ENCODE data around the gene EPAS1.

Gene EPAS1

DNA sequence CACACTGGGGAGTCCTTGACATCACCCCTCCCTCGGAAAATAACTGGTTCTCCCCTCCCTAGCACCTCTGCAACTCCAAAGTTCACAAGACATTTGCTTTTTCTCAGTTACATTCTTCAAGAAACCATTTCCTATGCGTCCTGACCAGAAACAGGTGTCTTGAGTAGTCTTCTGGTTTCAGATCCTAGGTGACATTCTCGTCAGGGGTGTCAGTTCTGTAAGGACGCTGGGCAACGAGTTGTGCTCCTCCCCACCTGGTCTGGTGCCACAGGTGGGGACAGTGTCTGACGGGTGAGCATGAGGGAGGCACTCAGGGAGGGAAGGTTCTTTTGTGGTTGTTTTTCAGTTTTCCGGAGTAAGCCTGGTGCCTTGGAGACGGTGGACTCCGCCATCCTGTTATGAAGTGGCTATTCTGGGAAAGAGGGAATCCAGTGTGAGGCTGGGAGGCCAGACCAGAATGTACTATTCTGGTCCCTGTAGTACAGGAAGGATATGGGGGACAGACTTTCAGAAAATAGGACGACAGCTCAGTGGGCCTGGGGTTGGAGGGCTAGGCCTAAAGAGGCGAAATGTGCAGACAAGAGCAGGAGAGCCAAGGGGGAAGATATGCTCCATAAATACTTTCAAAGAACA, 50.6 kb downstream of the EPAS1 start:
- TF ChIP-seq, protein P1, sequence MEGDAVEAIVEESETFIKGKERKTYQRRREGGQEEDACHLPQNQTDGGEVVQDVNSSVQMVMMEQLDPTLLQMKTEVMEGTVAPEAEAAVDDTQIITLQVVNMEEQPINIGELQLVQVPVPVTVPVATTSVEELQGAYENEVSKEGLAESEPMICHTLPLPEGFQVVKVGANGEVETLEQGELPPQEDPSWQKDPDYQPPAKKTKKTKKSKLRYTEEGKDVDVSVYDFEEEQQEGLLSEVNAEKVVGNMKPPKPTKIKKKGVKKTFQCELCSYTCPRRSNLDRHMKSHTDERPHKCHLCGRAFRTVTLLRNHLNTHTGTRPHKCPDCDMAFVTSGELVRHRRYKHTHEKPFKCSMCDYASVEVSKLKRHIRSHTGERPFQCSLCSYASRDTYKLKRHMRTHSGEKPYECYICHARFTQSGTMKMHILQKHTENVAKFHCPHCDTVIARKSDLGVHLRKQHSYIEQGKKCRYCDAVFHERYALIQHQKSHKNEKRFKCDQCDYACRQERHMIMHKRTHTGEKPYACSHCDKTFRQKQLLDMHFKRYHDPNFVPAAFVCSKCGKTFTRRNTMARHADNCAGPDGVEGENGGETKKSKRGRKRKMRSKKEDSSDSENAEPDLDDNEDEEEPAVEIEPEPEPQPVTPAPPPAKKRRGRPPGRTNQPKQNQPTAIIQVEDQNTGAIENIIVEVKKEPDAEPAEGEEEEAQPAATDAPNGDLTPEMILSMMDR (IDR thresholded peaks at IDR 0.05) = no peak
- DNase-seq = no peak
- Histone ChIP-seq H3K27ac (peak overlapping the region; percentile 21 to 36), H3K36me3 (peaks cover 18 to 56% (median 53%) of the 10 kb centered on the region in 3 donors), H3K9me3 (no peaks in the 10 kb centered on the region), H3K4me3 (no peak overlapping the region), H3K4me1 (peaks cover 0 to 84% (median 58%) of the 10 kb centered on the region in 4 donors), H3K27me3 (no peaks in the 10 kb centered on the region)
- intact Hi-C loops (cut with DNase I; ENCODE audit: low total_unique reads) = no loop called here

DNA sequence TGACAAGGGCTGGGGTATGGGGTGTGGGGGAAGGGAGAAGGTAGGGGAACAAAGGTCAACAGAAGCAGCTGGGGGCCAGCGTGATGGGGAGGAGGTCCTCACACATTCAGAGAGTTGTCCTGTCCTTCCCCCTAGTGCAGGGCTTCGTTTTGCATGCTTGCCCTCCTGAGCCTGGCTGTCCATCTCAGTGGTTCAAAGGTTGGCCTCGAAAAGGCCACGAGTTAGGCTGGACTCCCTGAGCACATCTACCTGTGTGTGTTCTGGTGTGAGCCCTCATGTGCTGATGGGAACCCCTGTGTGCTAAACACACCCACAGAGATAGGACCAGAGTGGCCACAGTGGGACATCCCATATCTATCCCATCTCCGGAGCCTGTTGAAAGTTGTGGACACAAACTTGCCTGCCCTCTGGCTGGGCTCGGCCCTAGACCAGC, 51.9 kb downstream of the EPAS1 start:
- Histone ChIP-seq H3K27me3 (no peaks in the 10 kb centered on the region), H3K9me3 (no peaks in the 10 kb centered on the region), H3K4me1 (peaks cover 0 to 84% (median 53%) of the 10 kb centered on the region in 4 donors), H3K4me3 (no peak overlapping the region), H3K27ac (peak overlapping the region in 1 of 2 donors; percentile 5), H3K36me3 (peaks cover 18 to 63% (median 53%) of the 10 kb centered on the region in 3 donors)
- DNase-seq = no peak
- intact Hi-C loops (cut with DNase I; ENCODE audit: low total_unique reads) = no loop called here
- TF ChIP-seq, protein P1 (IDR thresholded peaks at IDR 0.05) = no peak

DNA sequence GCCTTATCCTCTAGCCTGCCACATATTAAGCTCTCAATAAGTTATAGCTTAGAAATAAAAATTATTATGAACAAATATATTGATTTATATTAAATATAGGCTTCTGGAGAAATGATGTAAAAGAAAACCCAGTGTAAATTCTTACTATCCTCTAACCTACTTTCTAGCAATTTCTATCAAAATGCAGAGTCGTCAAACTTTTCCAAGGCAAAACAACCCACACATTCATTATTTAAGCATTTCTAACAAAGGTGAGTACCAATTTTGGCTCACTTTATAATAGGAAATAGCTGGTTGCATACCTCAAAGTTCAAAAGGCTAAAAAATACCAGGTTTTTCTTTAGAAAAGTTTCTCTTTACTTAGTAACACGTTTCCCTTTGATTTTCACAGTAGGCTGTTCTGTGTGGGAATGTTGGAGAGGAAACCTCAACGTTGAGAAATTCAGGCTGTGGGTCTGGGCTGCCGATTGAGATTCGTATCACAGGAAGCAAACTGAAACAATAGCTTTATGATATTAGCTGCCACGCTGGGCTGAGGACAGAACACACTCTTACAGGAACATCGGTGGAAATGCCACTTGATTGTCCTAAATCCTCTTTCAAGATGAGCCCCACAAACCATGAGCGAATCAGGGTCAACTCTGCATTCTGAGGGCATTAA, 53.0 kb downstream of the EPAS1 start:
- TF ChIP-seq, protein P1 (IDR thresholded peaks at IDR 0.05) = no peak
- no peak overlapping the region for H3K4me3 ChIP-seq
- intact Hi-C loops (cut with DNase I; ENCODE audit: low total_unique reads) = loop anchor here (5.0 kb wide), 1 partner anchor 53 kb away; the partner anchor contains the start of gene EPAS1
- peaks cover 18 to 70% (median 60%) of the 10 kb centered on the region in 3 donors for H3K36me3 ChIP-seq
- H3K27me3 ChIP-seq = no peaks in the 10 kb centered on the region
- H3K27ac ChIP-seq = no peak overlapping the region
- no peak for DNase-seq
- peaks cover 0 to 82% (median 43%) of the 10 kb centered on the region in 4 donors for H3K4me1 ChIP-seq
- H3K9me3 ChIP-seq = no peaks in the 10 kb centered on the region

DNA sequence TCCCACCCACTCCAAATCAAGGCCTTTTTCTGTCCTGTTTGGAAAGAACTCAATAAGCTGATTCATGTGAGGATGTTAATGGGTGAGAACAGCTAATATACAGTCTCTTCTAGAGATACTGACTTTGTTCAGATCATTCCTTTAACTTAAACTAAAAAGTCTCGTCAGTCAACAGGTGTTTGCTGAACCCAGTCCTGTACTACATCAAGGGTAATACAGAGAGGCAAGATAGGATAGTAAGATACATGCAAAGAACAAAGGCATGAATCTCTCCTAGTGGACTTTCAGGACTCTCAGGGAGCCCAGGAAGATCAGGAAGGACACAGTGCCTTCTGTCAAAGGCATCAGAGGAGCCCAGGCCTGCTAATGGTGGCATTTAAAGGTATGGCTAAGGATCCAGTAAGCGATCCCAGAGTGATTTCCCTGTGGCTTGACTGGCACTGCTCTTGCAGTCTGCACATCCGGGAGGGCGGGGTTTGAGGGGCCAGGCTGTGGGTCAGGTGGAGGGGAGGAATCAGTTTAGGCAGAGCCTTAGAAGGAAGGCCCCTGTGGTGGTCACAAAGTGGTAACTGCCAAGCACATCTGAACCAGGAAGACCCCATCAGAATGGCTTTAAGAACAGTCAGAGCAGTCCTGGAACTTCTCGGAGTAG, 54.0 kb downstream of the EPAS1 start:
- Histone ChIP-seq H3K27ac (peak overlapping the region in 1 of 2 donors; percentile 37), H3K27me3 (no peaks in the 10 kb centered on the region), H3K4me1 (peaks cover 0 to 71% (median 33%) of the 10 kb centered on the region in 4 donors), H3K4me3 (no peak overlapping the region), H3K9me3 (no peaks in the 10 kb centered on the region), H3K36me3 (peaks cover 20 to 79% (median 65%) of the 10 kb centered on the region in 3 donors)
- no peak for DNase-seq
- TF ChIP-seq, protein P1 (IDR thresholded peaks at IDR 0.05) = no peak
- intact Hi-C loops (cut with DNase I; ENCODE audit: low total_unique reads) = loop anchor here (5.0 kb wide), 1 partner anchor 54 kb away; the partner anchor contains the start of gene EPAS1

DNA sequence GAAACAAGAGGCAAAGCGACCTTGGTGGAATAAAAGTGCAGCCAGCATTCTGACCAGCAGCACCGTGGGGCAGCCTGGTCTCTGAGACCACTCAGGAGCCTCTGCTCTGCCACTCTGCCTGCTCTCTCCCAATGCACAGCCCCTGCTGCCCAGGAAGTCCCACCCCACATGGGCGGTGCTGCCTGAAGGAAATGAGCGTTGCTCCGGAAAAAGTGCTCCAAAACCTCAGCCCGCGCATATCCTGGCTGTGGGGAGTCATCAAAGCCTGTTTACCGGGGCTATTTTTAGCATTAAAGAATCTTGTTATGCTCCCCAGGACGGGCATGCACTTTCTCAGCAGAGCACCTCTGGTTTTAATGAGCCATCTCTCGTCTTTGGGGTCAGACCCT, 54.5 kb downstream of the EPAS1 start:
- peaks cover 26 to 84% (median 70%) of the 10 kb centered on the region in 3 donors for H3K36me3 ChIP-seq
- H3K4me3 ChIP-seq = peak overlapping the region in 1 of 2 donors; percentile 5
- peaks cover 0 to 66% (median 29%) of the 10 kb centered on the region in 4 donors for H3K4me1 ChIP-seq
- peak overlapping the region in 1 of 2 donors; percentile 37 for H3K27ac ChIP-seq
- intact Hi-C loops (cut with DNase I; ENCODE audit: low total_unique reads) = loop anchor here (5.0 kb wide), 1 partner anchor 54 kb away; the partner anchor contains the start of gene EPAS1
- TF ChIP-seq, protein P1 (IDR thresholded peaks at IDR 0.05) = no peak
- H3K27me3 ChIP-seq = no peaks in the 10 kb centered on the region
- no peak for DNase-seq
- H3K9me3 ChIP-seq = no peaks in the 10 kb centered on the region

Data from tibial artery (tissue), 4 donors.